Stimulated activated CD4-positive, alpha-beta T cell treated with anti-CD3 and anti-CD28 coated beads, Interleukin-12 subunit alpha, Interleukin-12 subunit beta, amount 100 ng/mL, for 48 hours (primary cell): ENCODE data around the gene NIPA2.
"Not testable (repeated sequence)": the region's sequence is repeated elsewhere in the genome, so short reads cannot be mapped to it uniquely, and the experiment has no call there.

Experiments
- DNase-seq, 3 donors: peaks; one replicate each; pipeline ENCODE4 v3.0.0-alpha.2; 2020; ENCODE audit warnings: low read depth in 2 of 3, low spot score in 1 of 3

NIPA2 gene

DNA sequence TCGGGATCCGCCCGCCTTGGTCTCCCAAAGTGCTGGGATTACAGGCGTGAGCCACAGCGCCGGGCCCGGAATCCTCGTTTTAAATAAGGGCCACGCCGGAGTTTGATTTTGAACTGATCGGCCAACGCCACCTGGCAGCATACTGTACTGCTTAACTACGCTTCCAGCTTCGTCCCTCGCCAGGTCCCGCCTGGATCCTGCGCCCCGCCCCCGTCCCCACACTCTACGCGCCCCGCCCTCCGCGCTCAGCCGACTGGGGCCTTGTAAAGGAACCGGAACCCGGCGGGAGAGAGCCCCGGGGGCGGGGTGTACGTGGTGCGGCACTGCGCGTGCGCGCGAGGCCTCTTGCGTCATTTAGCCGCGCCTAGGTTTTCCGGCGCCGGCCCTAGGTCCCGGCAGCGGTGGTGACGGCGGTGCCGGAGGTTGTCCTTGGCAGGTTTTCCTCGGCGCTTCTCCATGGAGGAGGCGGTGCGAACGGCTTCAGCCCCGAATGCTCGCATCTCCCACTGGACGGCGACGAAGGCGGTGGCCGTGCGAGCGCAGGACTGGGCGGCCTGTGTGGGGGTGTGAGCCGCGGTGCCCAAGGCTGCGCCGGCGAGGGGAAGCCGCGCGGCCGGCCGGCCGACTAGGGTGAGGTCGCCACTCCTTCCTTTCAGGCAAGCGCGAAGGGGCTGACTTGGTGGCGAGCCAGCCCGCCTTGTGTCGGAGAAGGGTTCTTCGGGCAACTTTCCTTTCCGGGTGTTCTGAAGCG lies at the start of gene NIPA2:
NIPA2 (plus strand) TSS at position 375 of the 751 bp plus-strand sequence. CDS start 13,066 bp downstream, outside the sequence.
- peak; percentile 97 to 99 (median 97) for DNase-seq

DNA sequence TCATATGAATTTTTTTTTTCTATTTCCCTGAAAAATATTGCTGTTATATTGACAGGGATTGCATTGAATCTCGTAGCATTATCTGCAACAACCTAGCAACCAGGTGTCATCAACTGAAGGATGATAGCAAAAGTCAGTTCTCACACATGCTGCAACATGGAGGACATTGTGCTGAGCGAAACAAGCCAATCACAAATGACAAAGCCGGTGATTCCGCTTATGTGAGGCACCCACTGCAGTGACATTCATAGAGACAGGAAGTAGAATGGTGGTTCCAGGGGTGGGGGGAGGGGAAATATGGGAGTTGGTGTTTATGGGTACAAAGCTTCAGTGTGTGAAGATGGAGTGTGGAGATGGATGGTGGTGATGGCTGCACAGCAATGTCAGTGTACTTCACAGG lies 44.4 kb upstream of the NIPA2 start:
- DNase-seq = no peak

DNA sequence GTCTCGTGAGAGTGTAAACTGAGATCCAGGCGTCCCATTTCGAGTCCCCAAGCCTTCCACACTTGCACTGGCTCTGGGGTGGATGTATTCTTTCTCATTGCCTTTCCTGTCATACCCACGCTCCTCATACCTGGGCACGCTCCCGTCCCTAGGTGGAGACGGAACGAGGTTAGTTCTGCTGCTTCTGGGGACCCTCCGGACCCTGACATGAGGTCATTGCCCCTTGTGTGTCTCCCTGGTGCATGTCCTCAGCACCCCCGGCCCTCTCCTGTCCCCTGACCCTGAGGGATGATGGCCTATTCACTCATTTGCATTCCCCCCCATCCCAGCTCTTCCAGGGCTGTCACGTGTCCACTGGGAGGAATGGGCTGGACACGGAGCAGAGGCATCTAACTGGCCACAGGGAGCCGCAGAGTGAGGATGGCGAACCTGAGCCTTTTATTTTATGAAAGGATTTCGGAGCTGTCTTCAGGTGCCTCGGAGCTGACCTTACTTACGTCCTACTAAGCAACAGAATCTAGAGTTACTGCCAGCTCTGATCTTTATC lies 43.8 kb upstream of the NIPA2 start:
- no peak for DNase-seq

GRCh38 chr15:22795206-22796063 lies 43.0 kb upstream of the NIPA2 start:
- no peak for DNase-seq

DNA sequence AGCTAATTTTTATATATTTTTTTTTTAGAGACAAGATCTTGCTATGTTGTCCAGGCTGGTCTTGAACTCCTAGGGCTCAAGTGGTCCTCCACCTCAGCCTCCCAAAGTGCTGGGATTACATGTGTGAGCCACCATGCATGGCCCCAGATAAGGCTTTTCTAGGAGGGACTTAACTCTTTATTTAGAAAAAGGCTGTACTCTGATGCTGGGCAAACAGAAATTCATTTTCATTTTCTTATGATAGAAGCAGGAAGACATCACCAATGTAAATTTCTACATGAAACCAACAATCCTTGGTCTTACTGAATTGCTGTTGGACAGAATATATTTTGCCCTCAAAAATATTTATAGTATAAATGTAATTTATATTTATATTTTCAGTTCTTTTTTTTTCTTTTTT lies 42.4 kb upstream of the NIPA2 start:
- DNase-seq = no peak

DNA sequence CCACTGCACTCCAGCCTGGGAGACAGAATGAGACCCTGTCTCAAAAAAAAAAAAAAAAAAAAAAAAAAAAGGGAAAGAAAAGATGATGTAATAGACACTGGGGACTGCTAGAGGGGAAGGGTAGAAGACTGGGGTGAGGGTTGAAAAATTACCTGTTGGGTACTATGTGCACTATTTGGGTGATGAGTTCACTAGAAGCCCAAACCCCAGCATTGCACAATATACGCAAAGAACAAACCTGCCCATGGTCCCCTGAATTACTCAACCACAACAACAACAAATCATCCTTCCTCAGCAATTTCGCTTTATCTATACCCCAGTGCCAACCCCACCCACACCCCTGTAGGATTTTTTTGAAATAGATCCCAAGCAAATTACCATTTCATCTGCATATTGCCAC lies 38.6 kb upstream of the NIPA2 start:
- no peak for DNase-seq

- not testable (repeated sequence) for DNase-seq
Measured at GRCh38 chr15:22803006-22803405, 35.5 kb upstream of the NIPA2 start.

GRCh38 chr15:22806156-22806555 lies 32.3 kb upstream of the NIPA2 start:
- no peak for DNase-seq

DNA sequence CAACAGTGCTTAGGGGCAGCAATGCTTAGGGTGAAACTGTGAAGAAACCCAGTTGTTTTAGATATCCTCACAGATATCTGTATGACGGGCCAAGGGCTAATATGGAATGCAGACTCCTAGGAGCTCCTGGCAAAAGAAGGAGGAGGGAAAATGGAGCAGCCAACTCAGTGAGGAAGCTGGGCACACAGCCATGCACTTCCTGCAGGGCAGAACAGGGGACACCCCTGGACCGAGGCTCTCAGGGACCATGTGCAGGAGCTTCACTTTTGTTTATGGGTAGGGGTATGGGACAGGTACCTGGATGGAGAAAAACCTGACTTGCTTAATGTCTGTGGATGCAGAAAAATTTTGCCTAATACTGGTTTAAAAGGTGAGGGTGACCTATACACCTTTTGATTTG lies 31.8 kb upstream of the NIPA2 start:
- DNase-seq = no peak

DNA sequence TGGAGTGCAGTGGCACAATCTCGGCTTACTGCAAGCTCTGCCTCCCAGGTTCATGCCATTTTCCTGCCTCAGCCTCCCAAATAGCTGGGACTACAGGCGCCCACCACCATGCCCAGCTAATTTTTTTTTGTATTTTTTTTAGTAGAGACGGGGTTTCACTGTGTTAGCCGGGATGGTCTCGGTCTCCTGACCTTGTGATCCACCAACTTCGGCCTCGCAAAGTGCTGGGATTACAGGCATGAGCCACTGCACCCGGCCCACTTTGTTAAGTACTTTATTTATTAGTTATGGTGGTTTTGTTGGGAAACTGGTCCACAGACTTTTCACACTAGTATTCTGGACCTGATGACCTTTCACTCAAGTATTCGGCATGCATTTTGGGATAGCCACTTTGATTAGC lies 30.6 kb upstream of the NIPA2 start:
- DNase-seq = not testable (repeated sequence)

DNA sequence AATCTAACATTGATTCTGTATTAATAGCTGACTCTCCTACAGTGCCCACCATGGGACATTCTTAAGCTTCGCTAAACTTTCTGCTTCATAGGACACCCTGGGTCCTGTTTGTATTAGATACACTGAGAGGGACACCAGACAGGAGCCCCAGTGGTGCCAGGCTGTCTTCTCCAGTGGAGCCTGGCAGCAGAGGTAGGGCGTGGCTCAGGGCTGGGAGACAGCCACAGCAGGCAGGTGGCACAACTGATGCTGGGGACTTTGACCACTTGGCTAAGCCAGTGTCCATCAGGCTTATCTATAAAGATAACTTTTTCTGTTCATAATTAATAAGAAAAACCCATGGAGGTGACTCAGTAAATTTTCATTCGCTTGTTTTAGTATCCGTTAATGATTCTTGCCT lies 30.2 kb upstream of the NIPA2 start:
- DNase-seq = no peak

DNA sequence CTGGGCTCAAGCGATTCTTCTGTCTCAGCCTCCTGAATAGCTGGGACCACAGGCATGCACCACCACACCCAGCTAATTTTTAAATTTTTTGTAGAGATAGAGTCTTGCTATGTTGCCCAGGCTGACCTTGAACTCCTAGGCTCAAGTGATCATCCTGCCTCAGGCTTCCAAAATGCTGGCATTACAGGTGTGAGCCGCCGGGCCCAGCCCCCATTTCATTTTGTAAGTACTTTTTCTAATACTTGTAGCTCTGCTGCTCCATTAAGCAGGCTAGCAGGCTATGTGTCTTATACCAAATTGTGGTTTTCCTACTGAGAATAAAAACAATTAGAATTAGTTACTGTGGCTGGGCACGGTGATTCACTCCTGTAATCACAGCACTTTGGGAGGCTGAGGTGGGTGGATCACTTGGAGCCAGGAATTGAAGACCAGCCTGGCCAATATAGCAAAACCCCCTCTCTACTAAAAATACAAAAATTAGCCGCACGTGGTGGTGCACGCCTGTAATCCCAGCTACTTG lies 29.6 kb upstream of the NIPA2 start:
- no peak for DNase-seq

GRCh38 chr15:22810033-22810852 lies 28.2 kb upstream of the NIPA2 start:
- no peak for DNase-seq

DNA sequence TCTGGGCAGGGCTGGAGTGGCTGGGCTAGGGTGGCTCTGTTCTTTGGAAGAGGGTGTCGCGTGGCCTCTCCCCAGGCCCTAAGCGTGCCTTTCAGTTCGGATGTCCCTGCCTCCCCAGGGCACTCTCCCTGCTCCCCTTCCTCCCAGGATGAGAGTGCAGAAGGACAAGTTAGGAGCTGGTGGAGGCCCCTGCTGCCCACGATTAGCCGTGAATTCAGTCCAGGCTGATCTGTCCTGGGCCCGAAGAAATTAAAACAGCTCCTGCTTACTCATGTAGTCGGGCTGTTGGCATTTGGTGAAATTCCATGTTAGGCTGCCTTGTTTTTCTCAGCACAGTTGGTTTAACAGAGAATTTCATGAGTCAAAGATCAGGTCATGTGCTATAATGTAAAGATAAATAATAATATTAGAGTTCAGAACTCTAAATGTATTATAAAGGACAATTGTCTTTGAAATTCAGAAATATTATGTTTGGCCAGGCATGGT lies 27.6 kb upstream of the NIPA2 start:
- DNase-seq = no peak

GRCh38 chr15:22811640-22812039 lies 26.8 kb upstream of the NIPA2 start:
- no peak for DNase-seq

DNA sequence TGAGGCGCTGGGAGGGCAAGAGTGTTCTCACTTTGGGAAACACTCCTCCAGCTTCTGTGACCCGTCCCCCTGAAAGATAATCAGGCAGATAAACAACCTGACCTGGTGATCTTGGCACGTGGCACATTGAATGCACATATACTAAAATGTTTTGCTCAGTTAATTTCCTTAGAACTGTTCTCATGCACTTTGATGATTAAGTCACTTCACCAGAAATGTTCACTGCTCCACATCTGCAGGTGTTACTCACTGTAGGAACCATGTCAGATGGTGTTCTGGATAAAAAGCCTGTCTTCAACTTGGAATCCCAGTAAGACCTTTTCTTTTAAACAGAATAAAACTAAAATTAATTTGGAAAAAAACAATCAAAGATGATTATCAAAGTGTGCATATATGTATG lies 24.6 kb upstream of the NIPA2 start:
- DNase-seq = no peak

- DNase-seq = no peak
Measured at GRCh38 chr15:22815766-22816165, 22.7 kb upstream of the NIPA2 start.

GRCh38 chr15:22819651-22820050 lies 18.8 kb upstream of the NIPA2 start:
- no peak for DNase-seq

GRCh38 chr15:22823495-22824128 lies 14.9 kb upstream of the NIPA2 start:
- DNase-seq = no peak

- no peak for DNase-seq
Measured at GRCh38 chr15:22827125-22827524, 11.3 kb upstream of the NIPA2 start.
